ENCODE measurements around the gene CACHD1.

DNA sequence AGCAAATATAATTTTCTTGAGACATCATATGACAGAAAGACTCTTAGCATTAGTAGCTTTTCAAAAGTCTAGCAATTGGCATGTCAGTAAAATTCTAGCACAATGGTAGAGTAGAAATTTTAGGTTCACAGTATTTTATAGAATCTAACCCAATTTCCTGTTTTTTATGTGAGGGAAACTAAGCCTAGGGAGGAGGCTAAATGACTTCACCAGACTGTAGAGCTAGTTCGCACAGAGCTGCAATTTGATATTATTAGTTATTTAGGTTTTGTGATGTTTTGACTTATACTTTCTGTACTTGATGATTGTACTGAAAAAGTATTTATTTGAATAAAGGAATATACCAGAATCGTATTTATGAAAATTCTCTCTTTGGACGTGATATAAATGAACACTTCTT, 68.5 kb downstream of the CACHD1 start:
- TF ChIP-seq, protein P1, sequence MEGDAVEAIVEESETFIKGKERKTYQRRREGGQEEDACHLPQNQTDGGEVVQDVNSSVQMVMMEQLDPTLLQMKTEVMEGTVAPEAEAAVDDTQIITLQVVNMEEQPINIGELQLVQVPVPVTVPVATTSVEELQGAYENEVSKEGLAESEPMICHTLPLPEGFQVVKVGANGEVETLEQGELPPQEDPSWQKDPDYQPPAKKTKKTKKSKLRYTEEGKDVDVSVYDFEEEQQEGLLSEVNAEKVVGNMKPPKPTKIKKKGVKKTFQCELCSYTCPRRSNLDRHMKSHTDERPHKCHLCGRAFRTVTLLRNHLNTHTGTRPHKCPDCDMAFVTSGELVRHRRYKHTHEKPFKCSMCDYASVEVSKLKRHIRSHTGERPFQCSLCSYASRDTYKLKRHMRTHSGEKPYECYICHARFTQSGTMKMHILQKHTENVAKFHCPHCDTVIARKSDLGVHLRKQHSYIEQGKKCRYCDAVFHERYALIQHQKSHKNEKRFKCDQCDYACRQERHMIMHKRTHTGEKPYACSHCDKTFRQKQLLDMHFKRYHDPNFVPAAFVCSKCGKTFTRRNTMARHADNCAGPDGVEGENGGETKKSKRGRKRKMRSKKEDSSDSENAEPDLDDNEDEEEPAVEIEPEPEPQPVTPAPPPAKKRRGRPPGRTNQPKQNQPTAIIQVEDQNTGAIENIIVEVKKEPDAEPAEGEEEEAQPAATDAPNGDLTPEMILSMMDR (IDR thresholded peaks at IDR 0.05 in 8 of 11, conservative IDR thresholded peaks at IDR 0.05 in 3 of 11) = no peak
- no peak for TF ChIP-seq POLR2AphosphoS5 (IDR thresholded peaks at IDR 0.05)
- no peak for TF ChIP-seq POLR2A (IDR thresholded peaks at IDR 0.05)
